HG03097 (cell line): ENCODE data around the gene CACNA1C.

ENCODE experiments used
- ATAC-seq: cut with Tn5 transposase; IDR thresholded peaks from one replicate; pipeline ENCODE4 v1.9.1; 2021; ENCODE audit not compliant: unreplicated experiment, low FRiP score

CACNA1C gene

DNA sequence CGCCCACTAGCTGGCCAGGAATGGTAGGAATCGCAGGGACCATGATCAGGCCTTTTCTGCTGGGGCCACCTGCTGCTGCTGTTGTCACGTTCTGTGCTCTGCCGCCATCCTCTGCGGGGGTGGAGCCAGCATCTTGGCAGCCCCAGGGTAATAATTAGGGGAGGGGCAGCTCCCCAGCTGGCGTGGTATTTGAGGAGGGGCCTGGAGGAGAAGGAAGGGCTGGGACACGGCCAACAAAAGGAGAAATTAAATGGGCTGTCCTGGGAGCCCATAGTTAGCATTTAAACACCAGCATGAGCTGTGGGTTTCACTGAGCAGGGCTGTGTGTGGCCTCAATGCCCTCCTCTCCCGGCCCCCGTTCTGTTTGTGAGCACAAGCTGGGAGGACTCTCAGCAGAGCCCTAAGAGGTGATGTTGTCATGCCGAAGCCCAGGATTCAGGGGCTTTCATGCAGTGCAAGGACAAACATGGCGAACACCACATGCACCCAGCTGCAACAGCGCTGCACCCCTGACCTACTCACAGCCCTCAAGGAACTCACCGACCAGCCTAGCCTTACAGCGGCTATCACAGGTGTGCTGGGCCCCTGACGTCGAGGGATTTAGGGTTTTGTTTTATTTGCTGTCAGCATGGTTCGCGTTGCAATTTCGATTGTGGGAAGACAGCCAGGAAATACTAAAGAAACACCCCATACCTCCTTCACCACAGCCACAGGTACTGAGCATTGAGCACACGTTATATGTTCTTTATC, 324.3 kb downstream of the CACNA1C start:
- ATAC-seq = no peak

DNA sequence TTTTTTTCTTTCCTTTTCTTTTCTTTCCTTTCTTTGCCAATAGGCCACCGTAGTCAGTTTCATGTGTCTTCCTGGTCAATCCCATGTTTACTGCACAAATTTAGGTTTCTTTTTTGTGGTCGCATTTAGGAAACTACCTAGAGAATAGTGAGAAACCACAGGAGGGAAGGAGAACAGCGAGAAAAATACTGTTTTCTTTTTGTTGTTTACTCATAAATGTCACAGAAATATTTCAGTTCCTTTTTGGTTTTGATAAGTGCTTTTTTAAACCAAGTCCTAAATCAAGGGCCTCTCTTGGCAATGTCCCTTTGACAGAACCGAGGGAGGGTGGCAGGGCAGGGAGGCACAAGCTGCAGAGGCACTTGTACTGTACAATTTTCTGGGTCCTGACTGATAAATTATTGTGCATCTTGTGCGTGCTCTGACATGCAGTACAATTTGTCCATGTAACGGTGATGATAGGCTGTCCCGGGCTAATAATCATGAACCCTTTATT, 326.1 kb downstream of the CACNA1C start:
- no peak for ATAC-seq

DNA sequence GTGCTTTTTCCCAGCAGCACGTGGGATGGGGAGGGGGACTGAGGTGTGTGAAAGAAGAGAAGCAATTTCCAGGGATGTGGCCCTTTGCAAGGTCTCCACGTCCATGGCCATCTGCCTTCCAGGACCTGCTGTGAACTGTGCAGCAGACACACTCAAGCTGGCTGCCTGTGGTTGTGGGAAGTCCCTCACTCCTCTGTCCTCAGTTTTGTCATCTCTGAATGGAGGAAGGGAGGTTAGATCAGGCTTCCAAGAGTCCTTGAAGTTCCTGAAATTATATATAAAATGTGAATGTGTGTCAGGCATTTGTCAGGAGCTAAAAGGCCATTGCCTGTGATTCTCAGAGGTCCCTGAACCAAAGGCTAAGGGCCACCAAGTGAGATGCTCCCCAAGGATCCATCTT, 328.2 kb downstream of the CACNA1C start:
- no peak for ATAC-seq

GRCh38 chr12:2382370-2383155, 329.8 kb downstream of the CACNA1C start:
- no peak for ATAC-seq

DNA sequence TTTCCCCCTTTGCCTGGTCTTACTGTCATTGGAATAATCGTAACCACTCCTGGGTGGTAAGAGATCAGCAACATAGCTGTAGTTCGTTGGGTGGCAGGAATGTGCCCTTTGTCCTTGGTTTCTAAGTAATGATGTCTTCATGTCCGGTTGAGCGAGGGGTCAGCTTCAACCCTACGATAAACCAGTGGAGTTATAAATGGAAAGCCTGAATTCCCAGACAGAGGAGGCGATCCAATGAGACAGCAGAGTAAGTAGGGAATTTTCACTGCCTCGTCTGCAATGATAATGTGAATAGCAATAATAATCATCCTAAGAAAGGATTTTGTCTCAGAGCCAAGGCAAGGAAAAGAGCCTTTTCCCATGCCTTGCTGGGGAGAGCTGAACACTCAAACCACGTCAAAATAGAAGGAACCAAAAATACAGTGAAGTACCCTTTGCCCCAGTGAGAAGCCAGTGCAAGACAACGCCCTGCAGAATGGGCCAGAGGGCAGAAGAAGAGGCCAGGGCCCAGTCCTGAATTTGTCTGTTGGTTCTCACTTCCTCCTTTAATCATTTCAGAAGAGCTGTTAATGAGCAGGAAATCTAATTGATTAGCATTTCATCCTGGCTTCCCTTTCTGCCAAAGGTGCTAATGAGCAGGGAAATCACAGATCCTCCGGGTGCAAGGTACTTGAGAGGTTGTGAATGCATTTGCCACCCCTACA, 330.7 kb downstream of the CACNA1C start:
- no peak for ATAC-seq

- ATAC-seq = no peak
These were observed 331.2 kb downstream of the CACNA1C start for GRCh38 chr12:2384029-2384386.

GRCh38 chr12:2384533-2385351, 332.0 kb downstream of the CACNA1C start:
- ATAC-seq = no peak

- ATAC-seq = no peak
These were observed 332.7 kb downstream of the CACNA1C start for GRCh38 chr12:2385529-2385928.

DNA sequence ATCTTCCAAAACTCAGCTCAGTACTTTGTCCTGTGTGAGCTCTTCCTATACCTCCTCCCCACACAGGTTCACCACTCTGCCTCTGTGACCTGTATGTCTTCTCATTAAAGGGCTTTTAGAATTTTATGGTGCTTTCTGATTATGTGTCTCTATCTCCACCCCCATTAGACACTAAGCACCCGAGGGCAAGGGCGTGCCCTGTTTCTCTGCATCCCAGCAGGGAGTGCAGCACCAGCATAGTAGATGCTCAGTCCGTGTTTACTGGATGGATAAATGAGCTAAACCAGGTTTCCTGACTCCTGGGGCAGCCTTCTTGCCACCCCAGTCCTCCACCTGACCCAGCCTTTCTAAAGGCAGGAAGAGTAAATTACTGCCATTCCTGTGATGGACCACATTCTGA, 333.8 kb downstream of the CACNA1C start:
- ATAC-seq = no peak

DNA sequence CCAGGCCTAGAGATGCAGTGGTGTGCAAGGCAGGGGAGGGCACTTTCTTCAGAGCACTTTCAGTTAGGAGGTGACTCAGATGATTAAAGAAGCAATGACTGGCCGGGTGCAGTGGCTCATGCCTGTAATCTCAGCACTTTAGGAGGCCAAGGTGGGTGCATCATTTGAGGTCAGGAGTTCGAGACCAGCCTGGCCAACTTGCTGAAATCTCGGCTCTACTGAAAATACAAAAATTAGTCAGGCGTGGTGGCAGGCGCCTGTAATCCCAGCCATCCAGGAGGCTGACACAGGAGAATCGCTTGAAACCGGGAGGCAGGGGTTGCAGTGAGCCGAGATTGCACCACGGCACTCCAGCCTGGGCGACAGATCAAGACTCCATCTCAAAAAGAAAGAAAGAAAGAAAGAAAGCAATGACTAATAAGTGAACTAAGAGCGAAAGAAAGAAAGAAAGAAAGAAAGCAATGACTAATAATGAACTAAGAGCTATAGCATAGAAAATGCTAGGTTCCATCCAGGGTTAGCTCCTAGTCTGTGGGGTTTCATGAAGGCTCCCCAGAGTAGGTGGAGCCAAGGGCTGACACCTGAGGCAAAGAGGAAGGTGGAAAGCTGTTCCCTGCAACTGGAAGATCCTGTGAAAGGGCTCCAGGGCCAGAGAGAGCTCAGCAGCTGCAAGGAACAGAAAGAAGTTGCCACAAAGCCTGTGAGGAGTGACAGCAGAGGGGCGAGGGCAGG, 334.5 kb downstream of the CACNA1C start:
- no peak for ATAC-seq

DNA sequence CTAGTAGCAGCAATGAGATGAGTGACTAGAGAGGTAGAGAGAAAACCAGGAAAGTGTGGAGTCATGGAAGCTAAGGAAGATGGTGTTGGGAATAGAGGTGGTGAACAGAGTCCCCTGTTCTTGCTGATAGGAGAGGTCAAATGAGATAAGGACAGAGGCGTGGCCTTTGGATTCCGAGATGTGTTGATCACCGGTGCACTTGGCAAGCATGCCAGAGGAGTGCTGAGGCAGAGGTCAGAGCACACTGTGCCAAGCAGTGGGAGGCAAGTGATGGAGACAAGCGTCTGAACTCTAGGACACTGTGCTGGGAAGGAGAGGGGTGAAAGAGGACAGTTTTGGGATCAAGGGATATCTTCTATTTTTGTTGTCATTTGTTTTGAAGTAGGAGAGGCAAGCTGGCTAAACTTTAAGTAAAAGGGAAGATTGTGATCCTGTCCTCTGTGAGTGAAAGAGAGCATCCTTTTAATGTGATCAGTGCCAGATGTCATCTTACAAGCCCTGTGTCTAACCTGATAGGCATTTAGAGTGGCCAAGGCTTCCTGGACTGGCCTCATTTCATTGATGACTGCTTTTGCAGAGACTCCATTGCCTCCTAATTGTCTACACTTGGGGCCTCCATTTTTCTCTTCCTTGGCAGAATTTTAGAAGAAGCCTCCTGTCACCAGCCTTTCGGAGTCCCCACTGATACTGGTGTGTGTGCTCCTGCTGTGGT, 336.4 kb downstream of the CACNA1C start:
- ATAC-seq = no peak

DNA sequence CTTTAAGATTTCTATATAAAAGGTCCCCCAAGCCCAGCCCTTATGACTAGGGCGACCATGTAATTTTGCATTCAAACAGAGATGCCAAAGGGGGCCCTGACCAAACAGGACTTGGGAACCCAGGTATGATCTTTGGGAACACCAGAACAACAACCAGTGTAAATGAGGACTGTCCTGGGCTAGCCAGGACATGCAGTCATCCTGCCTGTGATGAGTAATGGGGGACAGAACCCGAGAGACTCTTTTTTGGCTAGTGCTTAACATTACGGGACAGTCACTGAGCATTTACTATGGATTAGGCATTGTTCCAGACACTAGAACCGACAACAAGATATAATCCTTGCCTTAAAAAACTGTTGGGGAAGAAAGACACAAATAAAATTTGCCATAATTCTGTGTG, 337.3 kb downstream of the CACNA1C start:
- no peak for ATAC-seq

DNA sequence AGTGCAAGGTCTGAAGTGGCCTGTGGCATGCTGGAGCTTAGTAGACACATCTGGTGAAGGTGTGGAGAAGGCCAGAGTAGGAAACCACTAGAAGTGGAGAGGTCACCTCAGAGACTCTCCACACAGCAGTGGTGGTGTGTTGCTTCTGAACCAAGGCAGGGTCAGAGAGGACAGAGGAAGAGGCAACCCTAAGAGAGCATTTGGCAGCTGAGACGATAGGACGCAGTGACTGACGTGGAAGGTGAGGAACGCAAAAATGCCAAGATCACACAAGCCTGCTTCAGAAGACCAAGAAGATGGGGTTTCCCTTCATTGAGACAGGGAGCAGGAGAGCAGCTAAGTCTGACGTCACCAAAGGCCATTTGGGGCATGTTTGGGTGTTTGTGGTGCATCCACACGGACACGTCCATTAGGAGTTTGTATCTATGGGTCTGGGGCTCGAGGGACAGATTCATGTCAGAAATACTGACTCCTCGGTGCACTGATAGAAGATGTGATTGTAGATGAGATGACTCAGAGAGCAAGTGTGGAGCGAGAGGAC, 338.1 kb downstream of the CACNA1C start:
- no peak for ATAC-seq

GRCh38 chr12:2391740-2392331, 339.0 kb downstream of the CACNA1C start:
- ATAC-seq = no peak

DNA sequence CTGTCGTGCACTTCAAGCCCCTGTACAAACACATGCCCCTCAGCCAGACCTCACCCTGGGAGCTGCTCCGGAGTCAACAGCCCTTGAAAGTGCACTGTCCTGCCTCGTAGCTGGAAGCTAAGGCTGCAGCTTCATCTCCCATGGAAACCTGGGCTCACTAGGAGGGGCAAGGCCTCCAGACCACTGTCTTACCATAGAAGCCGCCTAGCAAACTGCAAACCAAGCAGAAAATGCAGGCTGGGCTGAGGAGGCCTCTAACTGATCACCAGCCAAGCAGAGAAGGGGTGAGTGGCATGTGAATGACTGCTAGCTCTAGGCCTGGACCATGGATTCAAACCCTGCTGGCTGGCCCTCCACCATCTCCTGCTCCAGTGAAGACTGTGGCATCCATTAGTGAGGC, 340.2 kb downstream of the CACNA1C start:
- ATAC-seq = no peak

- no peak for ATAC-seq
These were observed 341.2 kb downstream of the CACNA1C start for GRCh38 chr12:2393996-2394395.

DNA sequence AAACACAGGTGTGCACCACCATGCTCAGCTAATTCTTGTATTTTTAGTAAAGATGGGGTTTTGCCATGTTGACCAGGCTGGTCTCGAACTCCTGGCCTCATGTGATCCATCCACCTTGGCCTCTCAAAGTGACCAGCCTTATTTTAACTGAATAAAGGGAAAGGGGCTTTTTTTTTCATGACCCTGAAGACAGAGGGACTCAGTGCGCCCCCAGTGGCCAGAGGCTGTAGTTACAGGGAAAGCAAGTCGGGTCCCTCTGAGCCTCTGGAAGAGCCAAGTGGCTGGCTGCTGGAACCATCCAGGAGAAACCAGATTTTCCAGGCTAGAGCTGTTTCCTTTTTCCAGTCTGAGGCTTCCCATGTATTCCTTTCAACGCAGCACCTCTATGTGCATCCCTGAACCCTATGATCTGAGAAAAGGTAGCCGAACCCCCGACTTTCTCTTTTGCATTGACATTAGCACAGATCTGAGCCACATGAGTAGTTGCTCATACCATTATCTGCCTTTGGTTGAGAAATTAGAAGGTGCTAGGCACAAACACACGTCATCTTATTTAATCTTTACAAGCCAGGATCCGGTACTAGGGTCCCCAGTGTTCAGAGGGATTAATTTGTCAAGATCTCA, 342.7 kb downstream of the CACNA1C start:
- ATAC-seq = no peak

DNA sequence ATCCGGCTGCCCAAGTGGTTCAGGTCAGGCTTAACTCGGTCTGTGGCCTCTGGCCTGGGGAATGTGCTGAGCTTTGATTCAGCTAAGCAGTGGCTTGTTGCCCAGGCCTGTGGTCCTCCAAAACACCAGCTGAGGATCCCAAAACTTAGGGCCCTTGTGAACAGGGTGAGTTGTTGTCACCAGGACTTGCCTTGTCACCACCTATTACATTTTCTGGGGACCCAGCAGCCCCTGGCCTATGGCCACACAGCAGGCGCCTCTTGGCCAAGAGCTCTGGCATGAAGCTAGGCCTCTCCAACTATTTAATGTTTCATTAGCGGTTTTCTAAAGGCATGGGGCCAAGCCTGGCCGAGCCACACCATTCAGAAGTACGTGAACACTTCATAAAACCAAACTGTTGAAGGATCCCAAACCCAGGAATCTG, 343.7 kb downstream of the CACNA1C start:
- ATAC-seq = no peak
